Measurements from ENCODE around the gene TBCE. TPM values are rescaled to one million over a fixed set of nuclear protein-coding genes. Genes with fewer than 3 reads are reported as not detected.
"Not testable (repeated sequence)": the region's sequence is repeated elsewhere in the genome, so short reads cannot be mapped to it uniquely, and the experiment has no call there.

Gene TBCE
- total and polyA plus RNA-seq, 7 donors: 20.6 to 41.5 (median 26.8) TPM

DNA sequence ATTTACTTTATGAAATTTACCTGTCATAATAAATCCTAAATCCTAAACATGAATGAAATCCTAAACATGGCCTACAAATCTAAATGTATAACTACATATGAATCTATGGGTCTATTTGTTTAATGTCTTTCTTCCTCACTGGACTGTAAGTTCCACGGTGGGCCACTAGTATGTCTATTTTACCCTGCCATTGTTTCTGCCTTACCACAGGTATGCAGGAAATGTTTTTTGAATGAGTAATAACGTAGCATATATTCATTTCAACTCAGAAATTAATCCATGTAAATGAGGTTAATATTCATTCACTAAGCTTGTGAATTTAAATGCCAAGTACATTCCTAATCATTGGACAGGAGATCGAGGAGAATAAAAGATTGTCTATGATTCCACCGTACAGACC is 101.7 kb downstream of the TBCE start:
- no peaks in the 10 kb centered on the region for H3K9me3 ChIP-seq
- intact Hi-C loops (cut with DNase I): no loop called here
- ATAC-seq (no peak), DNase-seq (no peak)
- TF ChIP-seq, protein P1, sequence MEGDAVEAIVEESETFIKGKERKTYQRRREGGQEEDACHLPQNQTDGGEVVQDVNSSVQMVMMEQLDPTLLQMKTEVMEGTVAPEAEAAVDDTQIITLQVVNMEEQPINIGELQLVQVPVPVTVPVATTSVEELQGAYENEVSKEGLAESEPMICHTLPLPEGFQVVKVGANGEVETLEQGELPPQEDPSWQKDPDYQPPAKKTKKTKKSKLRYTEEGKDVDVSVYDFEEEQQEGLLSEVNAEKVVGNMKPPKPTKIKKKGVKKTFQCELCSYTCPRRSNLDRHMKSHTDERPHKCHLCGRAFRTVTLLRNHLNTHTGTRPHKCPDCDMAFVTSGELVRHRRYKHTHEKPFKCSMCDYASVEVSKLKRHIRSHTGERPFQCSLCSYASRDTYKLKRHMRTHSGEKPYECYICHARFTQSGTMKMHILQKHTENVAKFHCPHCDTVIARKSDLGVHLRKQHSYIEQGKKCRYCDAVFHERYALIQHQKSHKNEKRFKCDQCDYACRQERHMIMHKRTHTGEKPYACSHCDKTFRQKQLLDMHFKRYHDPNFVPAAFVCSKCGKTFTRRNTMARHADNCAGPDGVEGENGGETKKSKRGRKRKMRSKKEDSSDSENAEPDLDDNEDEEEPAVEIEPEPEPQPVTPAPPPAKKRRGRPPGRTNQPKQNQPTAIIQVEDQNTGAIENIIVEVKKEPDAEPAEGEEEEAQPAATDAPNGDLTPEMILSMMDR (IDR thresholded peaks at IDR 0.05): no peak
- no peaks in the 10 kb centered on the region for H3K4me1 ChIP-seq
- H3K4me3 ChIP-seq: no peak overlapping the region
- WGBS, 3 donors: 89 to 92% (median 91%) methylated on average over 4 of the region's 4 CpGs
- H3K36me3 ChIP-seq (ENCODE audit: insufficient read depth in 1 of 2, low read depth in 1 of 2): peaks cover 0 to 92% of the 10 kb centered on the region in 2 donors
- no peaks in the 10 kb centered on the region for H3K27me3 ChIP-seq (ENCODE audit: insufficient read depth in 3 of 3, low read length in 2 of 3)
- H3K27ac ChIP-seq: no peak overlapping the region

DNA sequence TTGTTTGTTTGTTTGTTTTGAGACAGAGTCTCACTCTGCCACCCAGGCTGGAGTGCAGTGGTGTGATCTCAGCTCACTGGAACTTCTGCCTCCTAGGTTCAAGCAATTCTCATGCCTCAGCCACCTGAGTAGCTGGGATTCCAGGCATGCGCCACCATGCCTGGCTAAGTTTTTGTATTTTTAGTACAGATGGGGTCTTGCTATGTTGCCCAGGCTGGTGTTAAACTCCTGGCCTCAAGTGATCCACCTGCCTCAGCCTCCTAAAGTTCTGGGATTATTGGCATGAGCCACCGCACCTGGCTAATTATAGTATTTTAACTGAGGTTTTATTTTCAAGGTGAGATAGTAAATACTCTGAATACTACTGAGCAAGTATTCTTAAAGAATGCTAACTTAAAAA is 102.7 kb downstream of the TBCE start:
- H3K36me3 ChIP-seq (ENCODE audit: insufficient read depth in 1 of 2, low read depth in 1 of 2): peaks cover 0 to 85% of the 10 kb centered on the region in 2 donors
- WGBS, 3 donors: 84 to 100% (median 92%) methylated on average over 2 of the region's 2 CpGs
- ATAC-seq; intact Hi-C loops (cut with DNase I); H3K27ac ChIP-seq; H3K4me1 ChIP-seq; DNase-seq; H3K27me3 ChIP-seq (ENCODE audit: insufficient read depth in 3 of 3, low read length in 2 of 3); H3K4me3 ChIP-seq; H3K9me3 ChIP-seq: not testable (repeated sequence)

- TF ChIP-seq, protein P1 (IDR thresholded peaks at IDR 0.05): no peak
- ATAC-seq (no peak), DNase-seq (no peak)
- no peak overlapping the region for H3K27ac ChIP-seq
- no peaks in the 10 kb centered on the region for H3K4me1 ChIP-seq
- no peaks in the 10 kb centered on the region for H3K27me3 ChIP-seq (ENCODE audit: insufficient read depth in 3 of 3, low read length in 2 of 3)
- intact Hi-C loops (cut with DNase I): no loop called here
- 82 to 85% (median 85%) methylated on average over 6 of the region's 6 CpGs for whole genome bisulfite sequencing, 3 donors
- no peak overlapping the region for H3K4me3 ChIP-seq
- no peaks in the 10 kb centered on the region for H3K9me3 ChIP-seq
- peaks cover 0 to 84% of the 10 kb centered on the region in 2 donors for H3K36me3 ChIP-seq (ENCODE audit: insufficient read depth in 1 of 2, low read depth in 1 of 2)
Measured at GRCh38 chr1:235470741-235471439, 103.7 kb downstream of the TBCE start.

GRCh38 chr1:235473806-235474205 is 106.6 kb downstream of the TBCE start:
- no peaks in the 10 kb centered on the region for H3K27me3 ChIP-seq (ENCODE audit: insufficient read depth in 3 of 3, low read length in 2 of 3)

DNA sequence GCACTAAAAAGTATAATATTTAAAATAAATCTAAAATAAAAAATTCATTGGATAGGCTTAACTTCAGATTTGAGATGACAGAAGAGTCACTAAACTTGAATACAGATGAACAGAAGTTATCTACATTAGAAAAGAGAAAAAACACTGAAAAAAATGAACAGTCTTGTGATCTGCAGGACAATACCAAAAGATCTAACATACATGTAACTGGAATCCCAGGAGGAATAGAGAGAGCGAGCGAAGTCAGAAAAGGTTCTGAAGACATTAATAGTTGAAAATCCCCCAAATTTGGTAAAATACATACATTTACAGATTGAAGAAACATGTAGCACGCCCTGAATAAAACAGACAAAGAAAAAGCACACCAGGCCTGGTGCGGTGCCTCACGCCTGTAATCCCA is 115.9 kb downstream of the TBCE start:
- ATAC-seq: no peak
- H3K4me3 ChIP-seq: no peak overlapping the region
- intact Hi-C loops (cut with DNase I): no loop called here
- peaks cover 4 to 93% of the 10 kb centered on the region in 2 donors for H3K36me3 ChIP-seq (ENCODE audit: insufficient read depth in 1 of 2, low read depth in 1 of 2)
- no peak overlapping the region for H3K27ac ChIP-seq
- no peak for DNase-seq
- no peaks in the 10 kb centered on the region for H3K27me3 ChIP-seq (ENCODE audit: insufficient read depth in 3 of 3, low read length in 2 of 3)
- H3K9me3 ChIP-seq: no peaks in the 10 kb centered on the region
- no peaks in the 10 kb centered on the region for H3K4me1 ChIP-seq
- WGBS, 3 donors: 98 to 99% (median 98%) methylated on average over 5 of the region's 5 CpGs
- TF ChIP-seq, protein P1 (IDR thresholded peaks at IDR 0.05): no peak

More at GRCh38 chr1:235473806-235474205, 106.6 kb downstream of the TBCE start:
- DNase-seq (no peak), ATAC-seq (peak in 1 of 4 donors; percentile 36)
- H3K4me1 ChIP-seq: no peaks in the 10 kb centered on the region
- H3K4me3 ChIP-seq: no peak overlapping the region
- no peaks in the 10 kb centered on the region for H3K9me3 ChIP-seq
- 97 to 100% (median 97%) methylated on average over 1 of the region's 1 CpG for WGBS, 3 donors
- peak overlapping the region; percentile 39 for H3K27ac ChIP-seq
- TF ChIP-seq, protein P1 (IDR thresholded peaks at IDR 0.05): no peak
- intact Hi-C loops (cut with DNase I): no loop called here
- H3K36me3 ChIP-seq (ENCODE audit: insufficient read depth in 1 of 2, low read depth in 1 of 2): peaks cover 3 to 85% of the 10 kb centered on the region in 2 donors
